Measurements from ENCODE around the gene SORCS2. TPM values are rescaled to one million over a fixed set of nuclear protein-coding genes. Genes with fewer than 3 reads are reported as not detected.

Gene SORCS2
- total RNA-seq, 1 experiment from 2014 or later, result 4.1 TPM

GRCh38 chr4:7379186-7379585 lies 186.8 kb downstream of the SORCS2 start:
- ChIA-PET POLR2A (ENCODE audit: unreplicated experiment) (no interaction called here), CTCF (no interaction called here)
- no TSS peak for BruUV-seq (replicated peaks)
- no peak for DNase-seq
- Histone ChIP-seq H3K4me2 (ENCODE audit: low read length) (no peak overlapping the region), H2AFZ (ENCODE audit: low read length) (no peak overlapping the region), H3K27me3 (ENCODE audit: low read length) (no peaks in the 10 kb centered on the region), H3K27ac (ENCODE audit: low read length) (no peak overlapping the region), H3K4me1 (ENCODE audit: insufficient read depth, low read length) (no peaks in the 10 kb centered on the region), H3K79me2 (ENCODE audit: low read length) (no peaks in the 10 kb centered on the region), H3F3A (ENCODE audit: low read length, unreplicated experiment) (no peaks in the 10 kb centered on the region), H3K36me3 (ENCODE audit: low read depth, low read length) (no peaks in the 10 kb centered on the region), H3K9me2 (replicated peaks; ENCODE audit: low read length) (no peaks in the 10 kb centered on the region), H4K20me1 (ENCODE audit: low read length) (no peaks in the 10 kb centered on the region), H3K9me3 (ENCODE audit: low read length) (no peaks in the 10 kb centered on the region), H3K4me3 (ENCODE audit: low read length) (no peak overlapping the region), H3K9ac (ENCODE audit: low read length) (no peak overlapping the region)
- TF ChIP-seq EZH2 (IDR thresholded peaks at IDR 0.05; ENCODE audit: low read length, unreplicated experiment), result no peak
- no peak for TF ChIP-seq CTCF (conservative IDR thresholded peaks at IDR 0.05; ENCODE audit: low read depth, low read length)
- TF ChIP-seq EZH2phosphoT487 (IDR thresholded peaks at IDR 0.05; ENCODE audit: borderline replicate concordance, low read length), result no peak
- ATAC-seq, result no peak
- intact Hi-C loops (cut with micrococcal nuclease), result no loop called here

- H3K9ac ChIP-seq (ENCODE audit: low read length), result no peak overlapping the region
- H3K27me3 ChIP-seq (ENCODE audit: low read length), result no peaks in the 10 kb centered on the region
- no TSS peak for BruUV-seq (replicated peaks)
- DNase-seq (no peak), ATAC-seq (no peak)
- H2AFZ ChIP-seq (ENCODE audit: low read length), result no peak overlapping the region
- no peaks in the 10 kb centered on the region for H4K20me1 ChIP-seq (ENCODE audit: low read length)
- H3K36me3 ChIP-seq (ENCODE audit: low read depth, low read length), result no peaks in the 10 kb centered on the region
- ChIA-PET POLR2A (ENCODE audit: unreplicated experiment) (no interaction called here), CTCF (no interaction called here)
- H3F3A ChIP-seq (ENCODE audit: low read length, unreplicated experiment), result no peaks in the 10 kb centered on the region
- no peaks in the 10 kb centered on the region for H3K4me1 ChIP-seq (ENCODE audit: insufficient read depth, low read length)
- H3K9me3 ChIP-seq (ENCODE audit: low read length), result no peaks in the 10 kb centered on the region
- H3K79me2 ChIP-seq (ENCODE audit: low read length), result no peaks in the 10 kb centered on the region
- intact Hi-C loops (cut with micrococcal nuclease), result no loop called here
- H3K9me2 ChIP-seq (replicated peaks; ENCODE audit: low read length), result no peaks in the 10 kb centered on the region
- no peak overlapping the region for H3K4me3 ChIP-seq (ENCODE audit: low read length)
- TF ChIP-seq EZH2phosphoT487 (IDR thresholded peaks at IDR 0.05; ENCODE audit: borderline replicate concordance, low read length), result no peak
- TF ChIP-seq CTCF (conservative IDR thresholded peaks at IDR 0.05; ENCODE audit: low read depth, low read length), result no peak
- no peak for TF ChIP-seq EZH2 (IDR thresholded peaks at IDR 0.05; ENCODE audit: low read length, unreplicated experiment)
- H3K27ac ChIP-seq (ENCODE audit: low read length), result no peak overlapping the region
- H3K4me2 ChIP-seq (ENCODE audit: low read length), result no peak overlapping the region
Observed at GRCh38 chr4:7379719-7380118, 187.4 kb downstream of the SORCS2 start.

- Histone ChIP-seq H2AFZ (ENCODE audit: low read length) (no peak overlapping the region), H3F3A (ENCODE audit: low read length, unreplicated experiment) (no peaks in the 10 kb centered on the region), H3K27me3 (ENCODE audit: low read length) (no peaks in the 10 kb centered on the region), H3K9me2 (replicated peaks; ENCODE audit: low read length) (no peaks in the 10 kb centered on the region), H3K36me3 (ENCODE audit: low read depth, low read length) (no peaks in the 10 kb centered on the region), H3K4me1 (ENCODE audit: insufficient read depth, low read length) (no peaks in the 10 kb centered on the region), H3K4me2 (ENCODE audit: low read length) (no peak overlapping the region), H3K9ac (ENCODE audit: low read length) (no peak overlapping the region), H3K79me2 (ENCODE audit: low read length) (no peaks in the 10 kb centered on the region), H3K27ac (ENCODE audit: low read length) (no peak overlapping the region), H3K4me3 (ENCODE audit: low read length) (no peak overlapping the region), H4K20me1 (ENCODE audit: low read length) (no peaks in the 10 kb centered on the region), H3K9me3 (ENCODE audit: low read length) (no peaks in the 10 kb centered on the region)
- DNase-seq (no peak), ATAC-seq (no peak)
- TF ChIP-seq CTCF (conservative IDR thresholded peaks at IDR 0.05; ENCODE audit: low read depth, low read length) (no peak), EZH2phosphoT487 (IDR thresholded peaks at IDR 0.05; ENCODE audit: borderline replicate concordance, low read length) (no peak), EZH2 (IDR thresholded peaks at IDR 0.05; ENCODE audit: low read length, unreplicated experiment) (no peak)
- intact Hi-C loops (cut with micrococcal nuclease), result no loop called here
- POLR2A ChIA-PET (ENCODE audit: unreplicated experiment), result no interaction called here
- BruUV-seq (replicated peaks), result no TSS peak
- CTCF ChIA-PET, result interaction anchor here (0.6 kb wide), 1 partner anchor 10 kb away, joined by 3 read pairs; no protein-coding TSS in a partner anchor
Observed at GRCh38 chr4:7381221-7381889, 189.0 kb downstream of the SORCS2 start.

Data from PC-3 (cell line).